Tibial artery (tissue), 4 donors: ENCODE results near the gene ZNF397.

ENCODE experiments used
- DNase-seq, 2 donors: peaks; one replicate each; pipeline ENCODE4 v3.0.0-alpha.2; 2019
- H3K27ac ChIP-seq, 2 donors: fragments of 200-600 bp; sonication (generic) in 1 of 2; 1 replicate in 1 of 2; 2 replicates in 1 of 2; pipeline ENCODE4 v1.5.1; 2018 to 2019; ENCODE audit warnings: mild to moderate bottlenecking in 1 of 2
- H3K27me3 ChIP-seq, 2 donors: fragments of 200-600 bp; sonication (generic) in 1 of 2; one replicate each; pipeline versions ENCODE4 v1.5.1 to v1.6.0; 2016 to 2019
- H3K36me3 ChIP-seq, 3 donors: fragments of 200-600 bp; sonication (generic) in 2 of 3; one replicate each; pipeline ENCODE4 v1.5.1; 2016 to 2019; ENCODE audit warnings: mild to moderate bottlenecking in 2 of 3
- H3K4me1 ChIP-seq, 4 donors: fragments of 200-600 bp; sonication (generic) in 2 of 4; 1 replicate in 3 of 4; 2 replicates in 1 of 4; pipeline ENCODE4 v1.5.1; 2016 to 2019
- H3K4me3 ChIP-seq, 2 donors: fragments of 200-600 bp; sonication (generic) in 1 of 2; 1 replicate in 1 of 2; 2 replicates in 1 of 2; pipeline ENCODE4 v1.5.1; 2018 to 2019; ENCODE audit warnings: mild to moderate bottlenecking in 2 of 2
- H3K9me3 ChIP-seq, 3 donors: fragments of 200-600 bp; sonication (generic) in 1 of 3; one replicate each; pipeline ENCODE4 v1.5.1; 2016 to 2019
- intact Hi-C: fragments of 100-400 bp; cut with DNase I; formaldehyde crosslinking; loops from one replicate; pipeline ENCODE4 v1.15.0; 2023; ENCODE audit warnings: low total_unique reads
- TF ChIP-seq, protein P1 (sequence below), 2 experiments: fragments of 200-600 bp in 1 of 2; fragments of 450-650 bp in 1 of 2; IDR thresholded peaks; one replicate each; pipeline ENCODE4 v1.5.1; 2017 to 2019; ENCODE audit warnings: antibody characterized with exemption in 2 of 2, mild to moderate bottlenecking in 1 of 2, moderate library complexity in 1 of 2

The ZNF397 gene

DNA sequence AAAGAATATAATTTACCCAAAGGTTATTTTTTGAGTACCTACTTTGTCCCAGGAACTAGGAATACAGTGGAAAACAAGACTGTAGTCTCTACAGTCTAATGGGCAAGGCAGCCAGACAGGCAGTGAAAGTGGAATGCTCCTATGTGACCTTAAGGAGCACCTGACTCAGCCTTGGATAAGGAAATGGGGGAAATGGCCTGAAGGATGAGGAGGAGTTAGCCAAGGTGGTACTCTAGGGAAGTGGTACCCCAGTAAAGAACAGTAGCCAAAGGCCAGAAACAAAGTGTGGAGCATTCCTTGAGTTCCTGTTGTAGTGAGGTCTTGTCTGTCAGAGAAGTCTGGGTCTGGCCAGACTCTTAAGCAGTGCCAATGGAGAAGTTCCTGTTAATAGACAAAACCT, 6.0 kb downstream of the ZNF397 start:
- Histone ChIP-seq H3K36me3 (peaks cover 73 to 86% (median 77%) of the 10 kb centered on the region in 3 donors), H3K4me1 (peaks cover 0 to 18% (median 8%) of the 10 kb centered on the region in 4 donors), H3K9me3 (no peaks in the 10 kb centered on the region), H3K4me3 (no peak overlapping the region), H3K27ac (no peak overlapping the region), H3K27me3 (no peaks in the 10 kb centered on the region)
- no peak for DNase-seq
- TF ChIP-seq, protein P1, sequence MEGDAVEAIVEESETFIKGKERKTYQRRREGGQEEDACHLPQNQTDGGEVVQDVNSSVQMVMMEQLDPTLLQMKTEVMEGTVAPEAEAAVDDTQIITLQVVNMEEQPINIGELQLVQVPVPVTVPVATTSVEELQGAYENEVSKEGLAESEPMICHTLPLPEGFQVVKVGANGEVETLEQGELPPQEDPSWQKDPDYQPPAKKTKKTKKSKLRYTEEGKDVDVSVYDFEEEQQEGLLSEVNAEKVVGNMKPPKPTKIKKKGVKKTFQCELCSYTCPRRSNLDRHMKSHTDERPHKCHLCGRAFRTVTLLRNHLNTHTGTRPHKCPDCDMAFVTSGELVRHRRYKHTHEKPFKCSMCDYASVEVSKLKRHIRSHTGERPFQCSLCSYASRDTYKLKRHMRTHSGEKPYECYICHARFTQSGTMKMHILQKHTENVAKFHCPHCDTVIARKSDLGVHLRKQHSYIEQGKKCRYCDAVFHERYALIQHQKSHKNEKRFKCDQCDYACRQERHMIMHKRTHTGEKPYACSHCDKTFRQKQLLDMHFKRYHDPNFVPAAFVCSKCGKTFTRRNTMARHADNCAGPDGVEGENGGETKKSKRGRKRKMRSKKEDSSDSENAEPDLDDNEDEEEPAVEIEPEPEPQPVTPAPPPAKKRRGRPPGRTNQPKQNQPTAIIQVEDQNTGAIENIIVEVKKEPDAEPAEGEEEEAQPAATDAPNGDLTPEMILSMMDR (IDR thresholded peaks at IDR 0.05) = no peak
- intact Hi-C loops = no loop called here

DNA sequence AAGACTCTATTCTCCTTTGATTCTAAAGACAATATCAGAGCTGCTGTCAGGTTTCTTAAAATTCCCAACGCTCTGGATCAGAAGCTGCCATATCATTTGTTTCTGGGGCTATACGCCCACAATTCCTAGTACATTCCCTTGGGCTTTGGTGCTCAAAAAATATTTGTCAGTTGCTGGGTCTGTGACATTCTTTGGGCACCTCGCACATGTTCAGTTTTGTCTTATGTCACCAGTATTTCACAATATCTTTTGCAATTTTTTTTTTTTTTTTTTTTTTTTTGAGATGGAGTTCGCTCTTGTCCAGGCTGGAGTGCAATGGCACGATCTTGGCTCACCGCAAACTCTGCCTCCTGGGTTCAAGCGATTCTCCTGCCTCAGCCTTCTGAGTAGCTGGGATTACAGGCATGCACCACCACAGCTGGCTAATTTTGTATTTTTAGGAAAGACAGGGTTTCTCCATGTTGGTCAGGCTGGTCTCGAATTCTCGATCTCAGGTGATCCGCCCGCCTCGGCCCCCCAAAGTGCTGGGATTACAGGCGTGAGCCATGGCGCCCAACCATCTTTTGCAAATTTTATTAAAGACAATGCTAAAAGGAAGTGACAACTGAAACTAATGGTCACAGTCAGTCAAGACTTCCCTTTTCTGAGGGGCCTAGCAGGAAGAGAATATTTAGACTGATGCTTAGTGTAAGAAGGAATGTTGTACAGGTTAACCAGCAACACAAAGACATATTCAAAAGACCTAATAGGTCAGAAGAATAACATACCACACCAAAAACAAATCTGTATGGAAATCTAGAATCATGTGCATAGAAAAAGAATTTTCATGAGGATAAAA, 6.8 kb downstream of the ZNF397 start:
- Histone ChIP-seq H3K9me3 (no peaks in the 10 kb centered on the region), H3K36me3 (peaks cover 74 to 91% (median 82%) of the 10 kb centered on the region in 3 donors), H3K4me1 (peaks cover 0 to 12% (median under 1%) of the 10 kb centered on the region in 4 donors), H3K27me3 (no peaks in the 10 kb centered on the region), H3K27ac (no peak overlapping the region), H3K4me3 (no peak overlapping the region)
- TF ChIP-seq, protein P1 (IDR thresholded peaks at IDR 0.05) = no peak
- intact Hi-C loops = no loop called here
- no peak for DNase-seq

DNA sequence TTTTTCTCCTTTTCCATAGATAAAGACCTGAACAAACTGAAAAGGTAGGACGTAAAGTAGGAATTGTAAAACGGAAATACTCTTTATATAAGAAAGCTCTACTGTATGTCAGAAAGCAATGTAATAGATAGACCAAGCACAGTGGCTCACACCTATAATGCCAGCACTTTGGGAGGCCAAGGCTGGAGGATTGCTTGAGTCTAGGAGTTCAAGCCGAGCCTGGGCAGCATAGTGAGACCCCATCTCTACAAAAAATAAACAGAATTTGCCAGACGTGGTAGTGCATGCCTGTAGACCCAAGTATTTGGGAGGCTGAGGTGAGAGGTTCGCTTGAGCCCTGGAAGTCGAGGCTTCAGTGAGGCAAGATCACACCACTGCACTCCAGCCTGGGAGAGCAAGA, 7.6 kb downstream of the ZNF397 start:
- Histone ChIP-seq H3K4me1 (peaks cover 0 to 5% (median 0%) of the 10 kb centered on the region in 4 donors), H3K27me3 (no peaks in the 10 kb centered on the region), H3K36me3 (peaks cover 74 to 91% (median 83%) of the 10 kb centered on the region in 3 donors), H3K9me3 (peaks cover 0 to 3% (median 0%) of the 10 kb centered on the region in 3 donors), H3K27ac (no peak overlapping the region), H3K4me3 (no peak overlapping the region)
- DNase-seq = no peak
- TF ChIP-seq, protein P1 (IDR thresholded peaks at IDR 0.05) = no peak
- intact Hi-C loops = no loop called here

DNA sequence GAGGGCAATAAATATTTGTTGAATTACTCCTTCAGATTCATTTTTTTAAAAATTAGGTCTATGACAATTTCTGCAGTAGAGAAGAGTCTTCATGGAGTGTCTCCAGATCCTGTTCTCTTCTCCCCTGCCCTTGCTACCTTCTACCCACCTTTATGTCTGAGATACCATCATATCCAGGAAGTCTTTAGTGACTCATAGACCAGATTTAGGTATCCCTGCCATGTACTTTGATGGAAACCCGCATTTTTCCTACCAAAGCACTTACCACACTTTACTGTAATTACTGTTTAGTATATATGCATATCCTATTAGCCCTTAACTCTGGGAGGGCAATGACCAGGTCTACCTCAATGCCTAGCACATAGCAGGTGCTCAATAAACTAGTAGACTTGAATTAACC, 11.6 kb downstream of the ZNF397 start:
- intact Hi-C loops = no loop called here
- H3K4me3 ChIP-seq = no peak overlapping the region
- TF ChIP-seq, protein P1 (IDR thresholded peaks at IDR 0.05) = no peak
- no peaks in the 10 kb centered on the region for H3K4me1 ChIP-seq
- peaks cover 0 to 8% (median 0%) of the 10 kb centered on the region in 3 donors for H3K9me3 ChIP-seq
- H3K36me3 ChIP-seq = peaks cover 59 to 75% (median 73%) of the 10 kb centered on the region in 3 donors
- H3K27me3 ChIP-seq = no peaks in the 10 kb centered on the region
- no peak overlapping the region for H3K27ac ChIP-seq
- DNase-seq = no peak

DNA sequence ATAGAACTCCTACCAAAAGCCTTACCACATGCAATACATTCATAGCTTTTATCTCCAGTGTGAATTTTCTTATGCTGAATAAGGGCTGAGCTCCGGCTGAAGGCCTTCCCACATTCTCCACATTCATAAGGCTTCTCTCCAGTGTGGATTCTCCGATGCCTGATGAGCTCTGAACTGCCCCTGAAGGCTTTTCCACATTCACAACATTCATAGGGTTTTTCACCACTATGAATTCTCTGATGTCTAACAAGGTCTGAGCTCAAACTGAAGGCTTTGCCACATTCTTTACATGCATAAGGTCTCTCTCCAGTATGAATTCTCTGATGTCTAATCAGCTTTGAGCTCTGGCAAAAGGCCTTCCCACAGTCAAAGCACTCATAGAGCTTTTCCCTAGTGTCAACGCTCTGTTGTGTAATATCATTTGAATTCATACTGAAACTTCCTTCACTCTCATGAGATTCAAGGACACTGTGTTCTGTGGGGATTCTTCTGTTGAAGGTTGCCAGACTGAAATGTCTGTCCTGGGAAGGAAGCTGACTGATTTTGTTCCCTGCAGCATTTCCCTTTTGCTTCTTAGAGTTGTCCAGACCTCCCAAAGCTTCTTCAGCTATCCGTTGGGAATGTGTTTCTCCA, 12.9 kb downstream of the ZNF397 start:
- TF ChIP-seq, protein P1 (IDR thresholded peaks at IDR 0.05) = no peak
- peaks cover 0 to 8% (median 0%) of the 10 kb centered on the region in 3 donors for H3K9me3 ChIP-seq
- no peak overlapping the region for H3K4me3 ChIP-seq
- intact Hi-C loops = no loop called here
- H3K27ac ChIP-seq = no peak overlapping the region
- DNase-seq = no peak
- no peaks in the 10 kb centered on the region for H3K4me1 ChIP-seq
- H3K27me3 ChIP-seq = no peaks in the 10 kb centered on the region
- peaks cover 57 to 71% (median 67%) of the 10 kb centered on the region in 3 donors for H3K36me3 ChIP-seq
